Calu3 (cell line): ENCODE results near the gene SPRTN. TPM values are rescaled to one million over a fixed set of nuclear protein-coding genes. Genes with fewer than 3 reads are reported as not detected.

Experiments
- BruUV-seq: library from RNA; stranded (reverse); fragments of 400-500 nt; replicated peaks from 2 replicates; lab custom pipeline; 2021; lab: Mats Ljungman, UMichigan
- CTCF ChIA-PET: fragments of 300-600 bp; sonication (Branson Sonifier 250); formaldehyde crosslinking; loops from one replicate; lab custom pipeline; 2022; ENCODE audit warnings: antibody characterized with exemption; lab: Charles Lee
- DNase-seq: peaks from one replicate; pipeline ENCODE4 v3.0.0; 2022
- H3K27ac Mint-ChIP-seq: one replicate; pipeline ENCODE4 v1.8.0; 2022; ENCODE audit warnings: mixed read lengths; ENCODE audit not compliant: unreplicated experiment
- H3K27me3 Mint-ChIP-seq: one replicate; pipeline ENCODE4 v1.8.0; 2022; ENCODE audit warnings: mixed read lengths; ENCODE audit not compliant: unreplicated experiment
- H3K36me3 Mint-ChIP-seq: one replicate; pipeline ENCODE4 v1.8.0; 2022; ENCODE audit warnings: mild to moderate bottlenecking, moderate library complexity, mixed read lengths; ENCODE audit not compliant: insufficient read depth, unreplicated experiment
- H3K4me1 Mint-ChIP-seq: one replicate; pipeline ENCODE4 v1.8.0; 2022; ENCODE audit warnings: mild to moderate bottlenecking, low read depth, mixed read lengths; ENCODE audit not compliant: unreplicated experiment
- H3K4me3 Mint-ChIP-seq: one replicate; pipeline ENCODE4 v1.8.0; 2022; ENCODE audit warnings: mild to moderate bottlenecking, low read depth, moderate library complexity, mixed read lengths; ENCODE audit not compliant: unreplicated experiment
- H3K9me3 Mint-ChIP-seq: one replicate; pipeline ENCODE4 v1.8.0; 2022; ENCODE audit warnings: low read depth, mixed read lengths; ENCODE audit not compliant: unreplicated experiment
- CTCF ChIP-seq: fragments of 200-600 bp; IDR thresholded peaks from one replicate; pipeline ENCODE4 v1.8.0; 2022; ENCODE audit warnings: antibody characterized with exemption; ENCODE audit not compliant: unreplicated experiment
- intact Hi-C: fragments of 100-400 bp; cut with micrococcal nuclease; formaldehyde crosslinking; loops from one replicate; pipeline ENCODE4 v1.10.0; 2022; ENCODE audit not compliant: unreplicated experiment
- total RNA-seq: library from RNA; stranded (reverse); gene quantifications from 2 replicates; pipeline ENCODE4 v1.2.3, GENCODE V29; 2022

Gene SPRTN
- total RNA-seq, 1 experiment from 2014 or later, result 17.4 TPM

GRCh38 chr1:231353086-231353485 is 15.0 kb downstream of the SPRTN start:
- BruUV-seq, result TSS peak; percentile 9
- Mint-ChIP-seq H3K4me1 (no peaks in the 10 kb centered on the region), H3K27ac (no peak overlapping the region), H3K27me3 (no peaks in the 10 kb centered on the region), H3K4me3 (no peak overlapping the region), H3K36me3 (peaks cover 21% of the 10 kb centered on the region), H3K9me3 (no peaks in the 10 kb centered on the region)
- no peak for DNase-seq
- CTCF ChIA-PET, result no interaction called here
- intact Hi-C loops, result no loop called here
- TF ChIP-seq CTCF, result no peak

- intact Hi-C loops, result loop anchor here (5.0 kb wide), 2 partner anchors 53 to 173 kb away; partner anchors contain the start of gene TSNAX
- Mint-ChIP-seq H3K4me3 (no peak overlapping the region), H3K27ac (no peak overlapping the region), H3K27me3 (no peaks in the 10 kb centered on the region), H3K36me3 (peaks cover 21% of the 10 kb centered on the region), H3K9me3 (no peaks in the 10 kb centered on the region), H3K4me1 (no peaks in the 10 kb centered on the region)
- CTCF ChIA-PET, result no interaction called here
- no TSS peak for BruUV-seq
- no peak for DNase-seq
- no peak for TF ChIP-seq CTCF
Observed at GRCh38 chr1:231354330-231355020, 16.4 kb downstream of the SPRTN start.

- TF ChIP-seq CTCF, result no peak
- BruUV-seq, result no TSS peak
- Mint-ChIP-seq H3K27me3 (no peaks in the 10 kb centered on the region), H3K4me1 (no peaks in the 10 kb centered on the region), H3K36me3 (peaks cover 21% of the 10 kb centered on the region), H3K9me3 (no peaks in the 10 kb centered on the region), H3K4me3 (no peak overlapping the region), H3K27ac (peak overlapping the region; percentile 24)
- CTCF ChIA-PET, result no interaction called here
- no peak for DNase-seq
- intact Hi-C loops, result loop anchor here (5.0 kb wide), 2 partner anchors 52 to 172 kb away; partner anchors contain the start of gene TSNAX
Observed at GRCh38 chr1:231355171-231355570, 17.1 kb downstream of the SPRTN start.

GRCh38 chr1:231357187-231357772 is 19.2 kb downstream of the SPRTN start:
- Mint-ChIP-seq H3K9me3 (no peaks in the 10 kb centered on the region), H3K4me1 (no peaks in the 10 kb centered on the region), H3K27me3 (no peaks in the 10 kb centered on the region), H3K36me3 (peaks cover 15% of the 10 kb centered on the region), H3K4me3 (no peak overlapping the region), H3K27ac (no peak overlapping the region)
- intact Hi-C loops, result loop anchor here (5.0 kb wide), 2 partner anchors 50 to 170 kb away; partner anchors contain the start of gene TSNAX
- TF ChIP-seq CTCF, result no peak
- no peak for DNase-seq
- no TSS peak for BruUV-seq
- CTCF ChIA-PET, result interaction anchor here (0.6 to 0.9 kb wide), 4 partner anchors 33 to 268 kb away, joined by 3 read pairs; no protein-coding TSS in a partner anchor
